NCI-H510A treated with DMSO at 0.1 percent for 48 hours (cell line): Measurements from ENCODE around the gene FBLN2.

Source experiments
- DNase-seq: peaks from one replicate; lab custom pipeline; 2025; lab: John Stamatoyannopoulos, UW

Gene FBLN2

DNA sequence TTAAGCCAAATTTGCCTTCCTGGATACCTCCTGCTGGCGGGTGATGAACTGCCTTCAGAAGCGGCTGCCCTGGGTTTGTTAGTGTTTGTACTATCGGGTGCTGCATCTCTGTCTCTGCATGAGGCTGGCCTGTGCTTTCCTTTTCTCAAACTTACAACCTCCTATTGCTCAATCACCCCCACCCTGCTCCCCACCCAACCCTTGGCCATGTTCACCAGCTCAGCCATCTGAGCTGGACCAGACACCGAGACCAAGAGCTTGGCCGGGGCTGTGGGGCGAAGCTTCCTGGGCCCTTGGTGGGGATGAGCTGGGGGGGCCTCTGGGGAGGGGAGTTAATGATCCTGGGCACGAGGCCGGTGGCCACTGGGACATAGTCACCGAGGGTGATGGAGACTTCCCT, 16.8 kb upstream of the FBLN2 start:
- DNase-seq = no peak

- no peak for DNase-seq
Observed at GRCh38 chr3:13532631-13533030, 16.3 kb upstream of the FBLN2 start.

GRCh38 chr3:13533885-13534301, 15.0 kb upstream of the FBLN2 start:
- no peak for DNase-seq

DNA sequence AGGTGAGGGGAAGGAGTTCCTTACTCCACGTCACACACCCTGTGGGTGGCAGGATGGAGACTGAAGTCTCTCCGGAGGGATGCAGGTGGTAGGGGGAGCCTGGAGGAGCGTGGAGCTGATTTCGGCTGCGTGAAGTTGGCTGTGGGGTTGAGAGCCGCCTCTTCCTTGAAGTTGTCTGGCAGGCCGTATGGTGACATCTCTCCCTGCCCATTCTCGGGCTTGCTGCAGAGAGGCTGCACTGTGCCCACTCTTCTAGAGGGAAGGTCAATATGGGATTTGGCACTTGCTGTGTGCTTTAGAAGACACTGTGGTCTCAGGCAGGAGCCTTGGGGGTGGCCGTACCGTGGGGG, 13.4 kb upstream of the FBLN2 start:
- DNase-seq = no peak

- no peak for DNase-seq
Observed at GRCh38 chr3:13535905-13536304, 13.0 kb upstream of the FBLN2 start.

GRCh38 chr3:13536432-13536831, 12.5 kb upstream of the FBLN2 start:
- no peak for DNase-seq

DNA sequence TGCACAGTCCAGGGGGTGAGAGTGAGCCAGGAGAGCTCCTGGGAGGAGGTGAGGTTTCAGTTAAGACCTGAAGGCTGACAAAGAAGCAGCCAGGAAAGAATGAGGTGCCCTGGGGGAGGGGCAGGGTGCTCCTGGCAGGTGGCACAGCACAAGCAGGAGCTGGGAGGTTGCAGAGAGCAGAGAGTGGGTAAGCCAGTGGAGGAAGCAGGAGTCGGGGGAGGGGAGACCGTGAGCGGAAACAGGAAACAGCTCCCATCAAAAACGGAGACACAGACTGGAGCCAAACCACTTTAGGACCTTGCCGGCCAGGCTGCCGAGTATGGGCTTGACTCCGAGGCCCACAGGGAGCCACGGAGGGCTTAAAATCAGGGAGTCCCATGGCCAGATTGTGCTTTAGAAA, 12.1 kb upstream of the FBLN2 start:
- peak; percentile 39 for DNase-seq

- DNase-seq = no peak
Observed at GRCh38 chr3:13537244-13537908, 11.5 kb upstream of the FBLN2 start.

GRCh38 chr3:13537909-13538296, 11.0 kb upstream of the FBLN2 start:
- DNase-seq = no peak

GRCh38 chr3:13538520-13539291, 10.2 kb upstream of the FBLN2 start:
- no peak for DNase-seq

- DNase-seq = no peak
Observed at GRCh38 chr3:13539292-13539638, 9.7 kb upstream of the FBLN2 start.

GRCh38 chr3:13539671-13540070, 9.3 kb upstream of the FBLN2 start:
- DNase-seq = no peak

- no peak for DNase-seq
Observed at GRCh38 chr3:13540297-13540995, 8.5 kb upstream of the FBLN2 start.

DNA sequence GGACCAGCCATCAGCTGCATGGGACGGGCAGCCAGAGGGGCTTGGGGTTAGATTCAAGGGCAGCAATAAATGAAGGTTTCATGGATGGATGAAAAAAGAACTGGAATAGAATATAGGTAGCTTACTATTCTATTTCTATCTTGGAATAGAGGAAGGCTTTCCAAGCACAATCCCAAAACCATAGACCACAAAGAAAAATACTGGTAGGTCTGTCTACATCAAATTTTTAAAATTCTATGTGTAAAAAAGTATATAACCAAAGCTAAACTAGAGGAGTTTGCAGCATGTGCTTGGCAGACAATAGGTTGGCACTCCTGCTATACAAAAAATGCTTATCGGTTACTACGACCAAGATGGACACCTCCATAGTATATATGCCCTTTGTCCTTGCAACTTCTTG, 7.2 kb upstream of the FBLN2 start:
- DNase-seq = no peak

- DNase-seq = no peak
Observed at GRCh38 chr3:13542142-13542541, 6.8 kb upstream of the FBLN2 start.

DNA sequence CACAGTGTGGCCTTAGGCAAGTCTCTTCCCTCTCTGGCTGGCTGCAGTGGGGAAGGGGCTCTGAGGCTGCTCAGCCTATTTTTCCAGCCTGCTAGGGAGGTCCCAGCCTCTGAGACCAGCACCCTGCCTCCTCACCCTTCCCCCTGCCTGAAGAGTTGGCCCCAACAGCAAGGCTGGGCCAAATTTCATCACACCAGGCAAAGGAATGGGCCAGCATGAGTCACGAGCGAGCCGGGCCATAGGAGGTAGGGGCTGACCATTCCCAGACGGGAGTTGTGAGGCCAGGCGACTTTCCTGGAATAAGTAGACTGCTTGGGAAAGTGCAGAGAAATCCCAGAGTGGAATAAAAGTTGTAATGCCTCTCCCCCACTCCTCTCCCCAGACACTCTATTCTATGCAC, 5.7 kb upstream of the FBLN2 start:
- no peak for DNase-seq

DNA sequence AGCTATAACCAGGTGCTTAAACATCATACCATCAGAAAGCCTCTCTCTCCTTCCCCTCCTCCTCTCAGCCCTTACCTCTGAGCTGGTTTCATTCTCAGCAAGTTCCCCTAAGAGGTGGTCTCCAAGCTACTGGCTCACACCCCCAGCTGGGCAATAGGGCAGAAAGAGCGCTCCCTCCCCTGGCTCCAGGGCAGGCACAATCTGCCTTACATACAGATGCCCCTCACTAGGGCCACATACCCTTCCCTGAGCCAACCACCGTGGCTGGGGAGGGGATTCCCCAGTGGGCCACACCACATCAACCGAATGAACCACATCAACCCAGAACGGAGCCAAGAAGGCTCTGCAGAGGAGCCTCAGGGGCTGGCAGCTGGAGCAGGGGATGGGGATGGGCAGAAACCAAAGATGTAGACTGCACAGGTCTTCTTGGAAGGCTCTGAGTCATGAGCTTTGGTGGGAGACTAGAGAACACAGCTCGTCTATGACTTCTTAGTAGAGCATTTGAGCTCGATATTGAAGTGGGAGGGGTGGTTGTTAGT, 4.6 kb upstream of the FBLN2 start:
- DNase-seq = no peak

- DNase-seq = no peak
Observed at GRCh38 chr3:13544951-13545651, 3.8 kb upstream of the FBLN2 start.

DNA sequence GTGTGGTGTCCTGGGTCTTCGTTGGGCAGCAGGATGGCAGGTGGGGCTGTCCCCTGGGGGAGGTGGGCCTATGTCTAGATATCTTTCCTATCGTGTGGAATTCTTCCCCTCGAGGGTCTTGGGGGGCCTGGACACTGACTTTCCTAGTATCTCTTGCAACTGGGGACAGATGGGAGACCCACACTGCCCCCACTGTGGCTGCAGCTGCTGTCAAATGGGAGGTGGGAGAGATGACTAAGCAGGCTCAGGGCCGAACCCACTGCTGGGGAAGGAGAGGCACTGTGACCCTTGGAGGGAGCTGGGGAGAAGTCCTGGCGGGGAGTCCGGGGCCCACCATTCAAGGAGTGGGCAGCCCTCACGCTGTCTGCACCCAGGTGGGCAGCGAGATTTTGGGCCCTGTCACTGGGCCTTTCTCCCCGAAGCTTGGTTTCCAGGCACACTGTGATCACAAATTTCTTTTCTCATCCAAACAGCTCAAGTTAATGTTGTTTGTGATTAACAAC, 2.9 kb upstream of the FBLN2 start:
- no peak for DNase-seq

DNA sequence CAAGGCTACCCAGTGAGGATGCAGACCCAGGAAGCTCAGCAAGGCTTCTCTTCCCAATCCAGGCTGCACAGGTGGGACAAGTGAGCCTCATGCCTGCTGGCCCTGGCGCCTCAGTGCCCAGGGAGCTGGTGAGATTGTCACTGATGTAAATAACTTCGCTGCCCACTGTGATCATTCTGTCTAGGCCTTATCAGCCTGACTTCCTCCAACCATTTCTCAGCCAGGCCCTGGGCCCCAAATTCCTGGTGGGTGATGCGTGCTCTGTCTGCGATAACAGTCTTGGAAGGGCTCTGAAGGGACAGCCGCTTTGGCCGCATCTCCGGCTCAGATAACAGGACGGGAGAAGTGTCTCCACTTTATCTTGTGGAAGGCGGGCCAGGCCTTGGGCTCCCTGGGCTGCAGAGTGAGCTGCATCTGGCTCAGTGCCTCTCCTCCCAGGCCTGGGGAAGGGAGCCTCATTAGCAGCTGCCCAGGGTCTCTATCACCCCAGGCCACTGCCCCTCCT, 2.2 kb upstream of the FBLN2 start:
- no peak for DNase-seq

- DNase-seq = no peak
Observed at GRCh38 chr3:13547591-13548371, 1.1 kb upstream of the FBLN2 start.
